Measurements from ENCODE around the gene IRX3. TPM values are rescaled to one million over a fixed set of nuclear protein-coding genes. Genes with fewer than 3 reads are reported as not detected.
A peak's percentile ranks its signal among the peaks of the same experiment; 100 is the strongest.

IRX3 gene
- total RNA-seq, 2 donors from 2014 or later = 5.0 to 21.6 TPM

DNA sequence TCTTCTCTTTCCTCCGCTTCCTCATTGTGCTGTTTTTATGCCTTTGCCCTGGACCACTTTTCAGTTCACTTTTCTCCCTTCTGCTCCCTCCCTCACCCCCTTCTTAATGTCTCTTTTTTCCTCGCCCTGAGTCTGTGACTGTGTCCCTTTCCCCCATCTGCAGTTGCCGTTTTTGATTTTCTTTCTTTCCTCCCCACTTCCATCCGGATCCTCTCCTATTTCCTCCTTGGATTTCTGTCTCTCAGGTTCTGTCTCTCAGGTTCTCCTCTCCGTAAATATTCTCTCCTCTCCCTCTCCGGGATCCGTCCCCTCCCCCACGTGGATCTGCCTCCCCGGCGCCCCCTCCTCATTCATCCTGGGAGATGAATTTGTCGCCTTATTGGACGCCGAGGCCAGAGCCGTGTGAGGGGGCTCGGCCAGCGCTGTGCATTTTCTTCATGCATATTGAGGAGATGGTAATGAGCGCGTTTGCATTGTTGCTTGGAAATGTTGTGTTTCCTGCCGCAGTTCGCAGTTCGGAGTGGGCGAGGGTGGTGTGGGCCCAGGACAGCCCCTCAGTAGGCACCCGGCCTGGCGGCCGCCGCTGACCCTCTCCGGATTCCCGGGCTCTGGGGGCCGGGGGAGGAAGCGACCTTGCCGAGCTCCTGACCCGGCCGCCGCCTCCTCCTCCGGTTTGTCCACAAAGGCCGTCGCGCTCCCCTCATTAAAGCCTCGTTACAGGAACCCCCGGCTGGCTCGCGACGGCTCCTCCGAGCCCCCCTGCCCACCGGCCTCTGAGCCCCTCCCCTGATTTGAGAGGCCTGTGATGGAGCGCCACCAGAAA lies 4.5 kb upstream of the IRX3 start:
- H3K4me3 ChIP-seq = no peak overlapping the region
- H3K4me1 ChIP-seq = peaks cover 0 to 19% of the 10 kb centered on the region in 2 donors
- peaks cover 11 to 33% of the 10 kb centered on the region in 2 donors for H3K27me3 ChIP-seq
- peaks cover 0 to 5% of the 10 kb centered on the region in 2 donors for H3K9me3 ChIP-seq
- no peak overlapping the region for H3K27ac ChIP-seq
- H3K36me3 ChIP-seq = no peaks in the 10 kb centered on the region
- TF ChIP-seq, protein P1, sequence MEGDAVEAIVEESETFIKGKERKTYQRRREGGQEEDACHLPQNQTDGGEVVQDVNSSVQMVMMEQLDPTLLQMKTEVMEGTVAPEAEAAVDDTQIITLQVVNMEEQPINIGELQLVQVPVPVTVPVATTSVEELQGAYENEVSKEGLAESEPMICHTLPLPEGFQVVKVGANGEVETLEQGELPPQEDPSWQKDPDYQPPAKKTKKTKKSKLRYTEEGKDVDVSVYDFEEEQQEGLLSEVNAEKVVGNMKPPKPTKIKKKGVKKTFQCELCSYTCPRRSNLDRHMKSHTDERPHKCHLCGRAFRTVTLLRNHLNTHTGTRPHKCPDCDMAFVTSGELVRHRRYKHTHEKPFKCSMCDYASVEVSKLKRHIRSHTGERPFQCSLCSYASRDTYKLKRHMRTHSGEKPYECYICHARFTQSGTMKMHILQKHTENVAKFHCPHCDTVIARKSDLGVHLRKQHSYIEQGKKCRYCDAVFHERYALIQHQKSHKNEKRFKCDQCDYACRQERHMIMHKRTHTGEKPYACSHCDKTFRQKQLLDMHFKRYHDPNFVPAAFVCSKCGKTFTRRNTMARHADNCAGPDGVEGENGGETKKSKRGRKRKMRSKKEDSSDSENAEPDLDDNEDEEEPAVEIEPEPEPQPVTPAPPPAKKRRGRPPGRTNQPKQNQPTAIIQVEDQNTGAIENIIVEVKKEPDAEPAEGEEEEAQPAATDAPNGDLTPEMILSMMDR (IDR thresholded peaks at IDR 0.05) = no peak
- no peak for DNase-seq (ENCODE audit: low spot score)

DNA sequence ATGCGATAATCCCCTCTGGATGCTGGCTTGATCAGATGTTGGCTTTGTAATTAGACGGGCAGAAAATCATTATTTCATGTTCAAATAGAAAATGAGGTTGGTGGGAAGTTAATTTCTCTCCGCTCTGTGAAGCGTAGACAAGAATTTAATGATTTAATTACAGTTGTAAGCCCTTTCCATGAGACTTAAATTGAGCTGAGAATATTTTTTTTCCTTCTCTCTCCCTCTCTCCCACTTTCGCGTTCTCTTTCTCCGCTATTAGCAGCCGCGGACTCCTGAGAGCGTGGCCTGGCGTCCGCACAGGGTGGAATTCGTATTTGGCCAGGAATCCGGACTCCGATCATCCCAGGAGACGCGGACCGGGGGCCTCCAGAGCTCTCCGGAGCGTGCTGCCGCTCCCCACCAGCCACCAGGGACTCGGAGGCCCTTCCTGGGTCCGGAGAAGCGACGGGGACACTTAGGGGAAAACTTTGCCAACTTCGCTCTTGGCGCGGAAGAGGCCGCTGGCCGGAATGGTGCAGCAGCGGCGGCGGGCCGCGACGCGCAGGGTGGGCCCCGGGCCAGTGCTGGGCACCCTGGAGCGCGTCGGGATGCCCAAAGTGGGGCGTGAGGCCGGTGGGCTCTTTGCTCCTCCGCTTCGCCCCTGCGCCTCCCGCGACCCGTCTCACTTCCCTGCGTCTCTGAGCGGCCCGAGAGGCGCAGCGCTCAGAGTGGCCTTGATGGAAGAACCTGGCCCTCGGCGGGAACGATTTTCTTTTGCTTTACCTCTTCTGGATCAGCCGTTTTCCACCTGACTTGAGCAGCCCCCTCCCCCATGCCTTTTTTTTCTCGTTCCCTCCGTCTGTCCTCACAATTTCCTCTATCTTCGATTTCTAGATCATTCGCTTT lies 3.6 kb upstream of the IRX3 start:
- Histone ChIP-seq H3K4me3 (peak overlapping the region; percentile 7 to 39), H3K27me3 (peaks cover 11 to 33% of the 10 kb centered on the region in 2 donors), H3K27ac (no peak overlapping the region), H3K36me3 (no peaks in the 10 kb centered on the region), H3K4me1 (peaks cover 0 to 23% of the 10 kb centered on the region in 2 donors), H3K9me3 (no peaks in the 10 kb centered on the region)
- TF ChIP-seq, protein P1 (IDR thresholded peaks at IDR 0.05) = no peak
- DNase-seq (ENCODE audit: low spot score) = no peak

DNA sequence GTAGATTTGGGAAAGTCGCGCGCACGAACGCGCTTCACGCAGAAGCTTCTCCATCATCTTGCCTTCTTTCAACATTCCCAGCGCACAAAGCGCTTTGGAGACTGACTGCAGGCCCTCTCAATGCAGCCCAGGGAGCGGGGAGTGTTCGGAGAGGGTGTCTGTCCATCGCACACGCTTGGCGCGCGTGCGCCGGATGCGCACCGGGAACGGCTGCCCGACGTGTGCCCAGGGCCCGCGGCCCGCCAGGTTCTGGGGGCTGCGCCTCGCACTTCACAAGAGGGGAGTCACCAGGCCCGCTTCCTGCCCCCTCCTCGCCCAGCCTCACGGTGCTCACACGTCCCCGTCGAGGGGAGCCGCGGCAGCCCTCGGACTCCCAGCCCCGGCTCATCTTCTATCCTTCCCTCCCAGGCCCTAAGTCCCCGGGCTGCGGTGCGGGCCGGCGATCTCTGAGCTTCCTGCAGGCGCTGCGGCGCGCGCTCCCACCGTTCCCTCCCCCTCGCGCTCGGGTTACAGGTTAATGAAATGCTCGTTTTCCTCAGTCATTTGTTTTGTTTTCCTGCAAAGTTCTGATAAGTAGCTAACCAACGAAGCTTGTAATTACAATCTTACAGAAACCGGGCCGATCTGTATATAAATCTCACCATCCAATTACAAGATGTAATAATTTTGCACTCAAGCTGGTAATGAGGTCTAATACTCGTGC lies 2.8 kb upstream of the IRX3 start:
- H3K4me1 ChIP-seq = peaks cover 0 to 29% of the 10 kb centered on the region in 2 donors
- H3K27me3 ChIP-seq = peaks cover 11 to 40% of the 10 kb centered on the region in 2 donors
- TF ChIP-seq, protein P1 (IDR thresholded peaks at IDR 0.05) = no peak
- no peak overlapping the region for H3K4me3 ChIP-seq
- H3K27ac ChIP-seq = no peak overlapping the region
- H3K36me3 ChIP-seq = no peaks in the 10 kb centered on the region
- DNase-seq (ENCODE audit: low spot score) = no peak
- no peaks in the 10 kb centered on the region for H3K9me3 ChIP-seq

DNA sequence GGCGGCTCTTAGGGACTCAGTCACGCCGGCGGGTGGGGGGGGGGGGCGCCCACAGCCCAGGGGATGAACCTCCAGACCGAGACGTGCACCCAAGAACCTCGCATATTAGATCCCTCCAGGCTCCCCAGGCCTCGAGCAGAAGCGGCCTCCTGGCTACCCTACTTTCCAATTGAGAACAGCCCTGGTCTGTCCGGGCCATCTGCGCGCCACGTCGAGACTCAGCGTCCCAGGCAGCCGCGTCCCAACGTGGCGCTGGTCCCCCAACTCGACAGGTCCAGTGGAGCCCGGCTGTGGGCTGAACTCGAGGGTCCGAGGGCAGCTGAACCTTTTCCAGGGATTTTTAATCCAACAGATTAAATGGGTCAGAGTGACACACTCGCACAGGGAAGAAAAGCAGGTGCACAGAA lies 2.3 kb upstream of the IRX3 start:
- no peak overlapping the region for H3K4me3 ChIP-seq
- TF ChIP-seq, protein P1 (IDR thresholded peaks at IDR 0.05) = no peak
- no peaks in the 10 kb centered on the region for H3K36me3 ChIP-seq
- peaks cover 0 to 34% of the 10 kb centered on the region in 2 donors for H3K4me1 ChIP-seq
- no peak overlapping the region for H3K27ac ChIP-seq
- DNase-seq (ENCODE audit: low spot score) = no peak
- no peaks in the 10 kb centered on the region for H3K9me3 ChIP-seq
- peaks cover 11 to 42% of the 10 kb centered on the region in 2 donors for H3K27me3 ChIP-seq

DNA sequence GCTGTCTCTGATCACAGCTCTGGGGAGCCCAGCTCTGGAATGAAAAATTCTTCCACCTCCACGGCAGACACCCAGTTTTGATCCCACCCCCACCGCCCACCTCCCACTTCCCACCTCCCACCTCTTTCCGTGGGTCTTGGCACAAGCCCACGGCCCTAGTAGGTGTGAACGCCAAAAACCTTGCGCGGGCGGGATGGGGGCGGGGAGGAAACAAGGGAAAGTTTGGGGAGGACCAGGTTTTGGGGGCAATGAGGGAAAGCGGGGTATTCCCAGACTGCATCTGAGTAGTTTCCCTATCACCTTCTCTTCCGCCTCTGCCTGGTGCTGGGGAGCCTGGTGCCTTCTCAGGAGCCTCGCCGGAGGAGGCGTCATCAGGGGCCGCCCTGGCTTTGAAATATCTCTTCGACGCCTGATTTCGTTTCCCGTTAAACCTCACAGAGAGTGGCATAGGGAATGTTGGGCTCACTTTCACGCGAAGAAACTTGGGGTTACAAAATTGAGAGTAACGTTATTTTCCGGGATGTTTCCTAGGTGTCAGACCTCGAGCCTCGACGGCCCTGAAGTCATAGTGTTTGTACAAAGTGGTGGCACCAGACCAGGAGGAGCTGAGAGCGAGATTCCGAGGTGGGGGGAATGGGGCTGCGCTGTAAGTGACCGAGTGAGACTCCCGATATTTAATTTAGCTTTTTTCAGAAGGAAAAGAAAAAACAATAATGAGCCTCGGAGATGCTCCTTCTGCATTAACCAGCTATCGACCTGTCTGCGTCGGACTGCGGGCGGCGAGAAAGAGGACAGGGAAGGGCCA lies 1.6 kb upstream of the IRX3 start:
- H3K4me3 ChIP-seq = no peak overlapping the region
- DNase-seq (ENCODE audit: low spot score) = no peak
- H3K27ac ChIP-seq = no peak overlapping the region
- H3K36me3 ChIP-seq = no peaks in the 10 kb centered on the region
- peaks cover 0 to 39% of the 10 kb centered on the region in 2 donors for H3K4me1 ChIP-seq
- TF ChIP-seq, protein P1 (IDR thresholded peaks at IDR 0.05) = no peak
- H3K27me3 ChIP-seq = peaks cover 13 to 43% of the 10 kb centered on the region in 2 donors
- no peaks in the 10 kb centered on the region for H3K9me3 ChIP-seq

Data from right atrium auricular region (tissue), 2 donors.